Measurements from ENCODE around the gene LEF1.

Gene LEF1

GRCh38 chr4:108146336-108146735 lies 22.4 kb downstream of the LEF1 start:
- DNase-seq = no peak

- no peak for DNase-seq
Observed at GRCh38 chr4:108144451-108144850, 24.3 kb downstream of the LEF1 start.

GRCh38 chr4:108143515-108143914 lies 25.2 kb downstream of the LEF1 start:
- no peak for DNase-seq

GRCh38 chr4:108142870-108143269 lies 25.9 kb downstream of the LEF1 start:
- no peak for DNase-seq

GRCh38 chr4:108141213-108141950 lies 27.4 kb downstream of the LEF1 start:
- DNase-seq = no peak

GRCh38 chr4:108140328-108140727 lies 28.4 kb downstream of the LEF1 start:
- no peak for DNase-seq

- DNase-seq = no peak
Observed at GRCh38 chr4:108139089-108139488, 29.6 kb downstream of the LEF1 start.

GRCh38 chr4:108135549-108136209 lies 33.1 kb downstream of the LEF1 start:
- DNase-seq = no peak

- no peak for DNase-seq
Observed at GRCh38 chr4:108130955-108131354, 37.8 kb downstream of the LEF1 start.

- no peak for DNase-seq
Observed at GRCh38 chr4:108129196-108129595, 39.5 kb downstream of the LEF1 start.

GRCh38 chr4:108126806-108127205 lies 41.9 kb downstream of the LEF1 start:
- no peak for DNase-seq

GRCh38 chr4:108120789-108121188 lies 47.9 kb downstream of the LEF1 start:
- no peak for DNase-seq

GRCh38 chr4:108119199-108119800 lies 49.4 kb downstream of the LEF1 start:
- DNase-seq = no peak

GRCh38 chr4:108118505-108118904 lies 50.2 kb downstream of the LEF1 start:
- DNase-seq = no peak

- no peak for DNase-seq
Observed at GRCh38 chr4:108117418-108118182, 51.1 kb downstream of the LEF1 start.

- no peak for DNase-seq
Observed at GRCh38 chr4:108116423-108117168, 52.1 kb downstream of the LEF1 start.

GRCh38 chr4:108115168-108115526 lies 53.6 kb downstream of the LEF1 start:
- no peak for DNase-seq

GRCh38 chr4:108114503-108114902 lies 54.2 kb downstream of the LEF1 start:
- DNase-seq = no peak

GRCh38 chr4:108113229-108113628 lies 55.5 kb downstream of the LEF1 start:
- DNase-seq = no peak

- no peak for DNase-seq
Observed at GRCh38 chr4:108111781-108112180, 57.0 kb downstream of the LEF1 start.

GRCh38 chr4:108110450-108110849 lies 58.3 kb downstream of the LEF1 start:
- no peak for DNase-seq

GRCh38 chr4:108109997-108110416 lies 58.7 kb downstream of the LEF1 start:
- no peak for DNase-seq

- DNase-seq = no peak
Observed at GRCh38 chr4:108109111-108109510, 59.6 kb downstream of the LEF1 start.

Data from T1000 (cell line).